HCT116 (cell line): ENCODE results near the gene RGPD8. TPM values are rescaled to one million over a fixed set of nuclear protein-coding genes. Genes with fewer than 3 reads are reported as not detected.

Experiments used
- total RNA-seq: library from RNA; stranded (reverse); gene quantifications from one replicate; pipeline ENCODE4 v1.2.1, GENCODE V29; 2021; ENCODE audit not compliant: unreplicated experiment

RGPD8 gene
- total RNA-seq, 1 experiment from 2014 or later: 11.0 TPM

Other genes starting within 250 kb of the RGPD8 start
- gene ZC3H8, start 178.6 kb downstream of the RGPD8 start, total RNA-seq: 13.4 TPM
- 7.0 TPM for gene ZC3H6, start 158.0 kb downstream of the RGPD8 start, total RNA-seq
- gene TTL, start 48.5 kb upstream of the RGPD8 start, total RNA-seq: 58.7 TPM
- gene POLR1B, start 108.8 kb upstream of the RGPD8 start, total RNA-seq: 57.7 TPM
- gene CHCHD5, start 151.0 kb upstream of the RGPD8 start, total RNA-seq: 49.8 TPM
- gene SLC20A1, start 212.3 kb upstream of the RGPD8 start, total RNA-seq: 154 TPM